Astrocyte (in vitro differentiated cells and primary cell): Measurements from ENCODE around the gene NAA16. TPM values are rescaled to one million over a fixed set of nuclear protein-coding genes. Genes with fewer than 3 reads are reported as not detected.
A peak's percentile ranks its signal among the peaks of the same experiment; 100 is the strongest.

Experiments used
- DNase-seq: peaks from one replicate; pipeline ENCODE4 v3.0.0-alpha.2; 2010; ENCODE audit warnings: low read depth
- FAIRE-seq: peaks from 2 replicates; lab custom pipeline; 2011; peaks lifted over from hg19 to GRCh38; lab: Jason Lieb, UNC
- H2AFZ ChIP-seq: 2 replicates; pipeline ENCODE4 v1.6.0; 2012; ENCODE audit warnings: low read depth, low read length, inconsistent platforms
- H3K27ac ChIP-seq: 2 replicates; pipeline ENCODE4 v1.5.1; 2011; ENCODE audit warnings: low read depth, low read length, inconsistent platforms
- H3K27me3 ChIP-seq: 2 replicates; pipeline ENCODE4 v1.6.0; 2011; ENCODE audit warnings: low read length, inconsistent platforms; ENCODE audit not compliant: insufficient read depth
- H3K36me3 ChIP-seq: 2 replicates; pipeline ENCODE4 v1.5.1; 2011; ENCODE audit warnings: low read length, inconsistent platforms; ENCODE audit not compliant: insufficient read depth
- H3K4me1 ChIP-seq: 2 replicates; pipeline ENCODE4 v1.5.1; 2011; ENCODE audit warnings: low read length, inconsistent platforms; ENCODE audit not compliant: insufficient read depth
- H3K4me2 ChIP-seq: 2 replicates; pipeline ENCODE4 v1.6.0; 2012; ENCODE audit warnings: low read length, inconsistent platforms
- H3K4me3 ChIP-seq: 2 replicates; pipeline ENCODE4 v1.5.1; 2011; ENCODE audit warnings: low read depth, mild to moderate bottlenecking, low read length, inconsistent platforms; ENCODE audit not compliant: insufficient read depth
- H3K79me2 ChIP-seq: 2 replicates; pipeline ENCODE4 v1.6.0; 2012; ENCODE audit warnings: mild to moderate bottlenecking, low read length, inconsistent platforms; ENCODE audit not compliant: insufficient read depth
- H3K9ac ChIP-seq: 2 replicates; pipeline ENCODE4 v1.6.0; 2012; ENCODE audit warnings: mild to moderate bottlenecking, low read length, inconsistent platforms
- H3K9me3 ChIP-seq: 2 replicates; pipeline ENCODE4 v1.5.1; 2012; ENCODE audit warnings: low read depth, mild to moderate bottlenecking, low read length, inconsistent platforms; ENCODE audit not compliant: insufficient read depth
- H4K20me1 ChIP-seq: 2 replicates; pipeline ENCODE4 v1.6.0; 2012; ENCODE audit warnings: low read length, inconsistent platforms; ENCODE audit not compliant: insufficient read depth
- H3K27ac Mint-ChIP-seq: one replicate; pipeline ENCODE4 v1.8.0; 2021; ENCODE audit warnings: mild to moderate bottlenecking, mixed read lengths; ENCODE audit not compliant: unreplicated experiment
- H3K27me3 Mint-ChIP-seq: one replicate; pipeline ENCODE4 v1.8.0; 2021; ENCODE audit warnings: low read depth, mixed read lengths; ENCODE audit not compliant: unreplicated experiment
- H3K36me3 Mint-ChIP-seq: one replicate; pipeline ENCODE4 v1.8.0; 2021; ENCODE audit warnings: low read depth, mixed read lengths; ENCODE audit not compliant: unreplicated experiment
- H3K4me1 Mint-ChIP-seq: one replicate; pipeline ENCODE4 v1.8.0; 2021; ENCODE audit warnings: low read depth, mixed read lengths; ENCODE audit not compliant: unreplicated experiment
- H3K4me3 Mint-ChIP-seq: one replicate; pipeline ENCODE4 v1.8.0; 2021; ENCODE audit warnings: mild to moderate bottlenecking, moderate library complexity, mixed read lengths; ENCODE audit not compliant: unreplicated experiment
- H3K9me3 Mint-ChIP-seq: one replicate; pipeline ENCODE4 v1.8.0; 2021; ENCODE audit warnings: mild to moderate bottlenecking, mixed read lengths; ENCODE audit not compliant: unreplicated experiment
- CTCF ChIP-seq: IDR thresholded peaks from 2 replicates; pipeline ENCODE4 v1.5.1; 2011; ENCODE audit warnings: low read depth, mild to moderate bottlenecking, inconsistent platforms, low read length, moderate library complexity; ENCODE audit not compliant: insufficient read depth
- EZH2 ChIP-seq: IDR thresholded peaks from 2 replicates; pipeline ENCODE4 v1.6.1; 2012; ENCODE audit warnings: mild to moderate bottlenecking, low read length, inconsistent platforms; ENCODE audit not compliant: insufficient read depth
- total RNA-seq: library from RNA; stranded (reverse); gene quantifications from 2 replicates; pipeline ENCODE4 v1.2.1, GENCODE V29; 2021

NAA16 gene
- total RNA-seq, 1 donor from 2014 or later, result 11.5 TPM

DNA sequence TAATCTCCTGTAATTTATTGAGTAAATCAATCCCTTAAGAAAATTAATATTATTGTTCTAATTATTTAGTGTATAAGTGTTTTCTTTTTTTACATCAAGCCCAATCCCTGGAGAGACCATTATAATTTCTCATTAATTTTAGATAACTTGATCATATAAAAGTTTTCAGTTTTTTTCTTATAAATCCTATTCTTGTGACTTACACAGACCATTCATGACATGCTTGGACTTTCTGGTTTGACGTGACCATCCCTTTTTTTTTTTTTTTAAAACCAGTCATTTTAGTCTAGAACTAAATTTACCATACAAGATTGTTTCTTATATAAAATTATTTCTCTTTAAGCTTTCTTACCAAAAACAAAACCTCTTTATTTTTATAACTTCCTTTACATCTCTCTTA lies 42.3 kb upstream of the NAA16 start:
- peaks cover 4% of the 10 kb centered on the region for H3K9me3 ChIP-seq
- no peak overlapping the region for H3K9ac ChIP-seq
- no peak overlapping the region for H3K4me3 ChIP-seq
- H3K27ac ChIP-seq, result no peak overlapping the region
- no peaks in the 10 kb centered on the region for H3K79me2 ChIP-seq
- TF ChIP-seq CTCF, result no peak
- no peak for TF ChIP-seq EZH2
- DNase-seq (peak; percentile 22), FAIRE-seq (no peak)
- H3K27ac Mint-ChIP-seq, result no peak overlapping the region
- no peaks in the 10 kb centered on the region for H3K36me3 ChIP-seq
- H3K4me1 Mint-ChIP-seq, result no peaks in the 10 kb centered on the region
- no peak overlapping the region for H3K4me2 ChIP-seq
- no peaks in the 10 kb centered on the region for H3K36me3 Mint-ChIP-seq
- peaks cover 15% of the 10 kb centered on the region for H3K9me3 Mint-ChIP-seq
- H3K27me3 Mint-ChIP-seq, result no peaks in the 10 kb centered on the region
- no peaks in the 10 kb centered on the region for H3K4me1 ChIP-seq
- H4K20me1 ChIP-seq, result no peaks in the 10 kb centered on the region
- no peak overlapping the region for H2AFZ ChIP-seq
- no peak overlapping the region for H3K4me3 Mint-ChIP-seq
- no peaks in the 10 kb centered on the region for H3K27me3 ChIP-seq

GRCh38 chr13:41271456-41272285 lies 39.4 kb upstream of the NAA16 start:
- H3K36me3 Mint-ChIP-seq, result no peaks in the 10 kb centered on the region
- Histone ChIP-seq H3K4me2 (no peak overlapping the region), H4K20me1 (no peaks in the 10 kb centered on the region), H3K27ac (no peak overlapping the region), H3K27me3 (no peaks in the 10 kb centered on the region), H3K79me2 (no peaks in the 10 kb centered on the region), H3K4me1 (no peaks in the 10 kb centered on the region), H3K9me3 (peaks cover 4% of the 10 kb centered on the region), H2AFZ (no peak overlapping the region), H3K4me3 (no peak overlapping the region), H3K9ac (no peak overlapping the region), H3K36me3 (no peaks in the 10 kb centered on the region)
- H3K9me3 Mint-ChIP-seq, result peaks cover 11% of the 10 kb centered on the region
- no peak overlapping the region for H3K27ac Mint-ChIP-seq
- TF ChIP-seq CTCF, result no peak
- TF ChIP-seq EZH2, result no peak
- H3K4me3 Mint-ChIP-seq, result no peak overlapping the region
- H3K27me3 Mint-ChIP-seq, result no peaks in the 10 kb centered on the region
- DNase-seq (no peak), FAIRE-seq (no peak)
- no peaks in the 10 kb centered on the region for H3K4me1 Mint-ChIP-seq
